ENCODE measurements around the gene CXCL9. TPM values are rescaled to one million over a fixed set of nuclear protein-coding genes. Genes with fewer than 3 reads are reported as not detected.

CXCL9 gene
- total RNA-seq, 1 donor from 2014 or later, result 1.4 TPM

GRCh38 chr4:76013540-76013939 is 6.2 kb upstream of the CXCL9 start:
- H3K27ac ChIP-seq, result no peak overlapping the region
- no peak for TF ChIP-seq CTCF (IDR thresholded peaks at IDR 0.05)
- intact Hi-C loops (cut with DNase I), result no loop called here
- ATAC-seq, result no peak
- no peaks in the 10 kb centered on the region for H3K9me3 ChIP-seq
- H3K27me3 ChIP-seq, result no peaks in the 10 kb centered on the region
- peaks cover 5% of the 10 kb centered on the region for H3K4me1 ChIP-seq
- no peak for DNase-seq
- H3K36me3 ChIP-seq, result no peaks in the 10 kb centered on the region
- no peak overlapping the region for H3K4me3 ChIP-seq

- no peak overlapping the region for H3K4me3 ChIP-seq
- DNase-seq (no peak), ATAC-seq (no peak)
- no peaks in the 10 kb centered on the region for H3K9me3 ChIP-seq
- peaks cover 5% of the 10 kb centered on the region for H3K4me1 ChIP-seq
- peak overlapping the region; percentile 74 for H3K27ac ChIP-seq
- intact Hi-C loops (cut with DNase I), result no loop called here
- no peak for TF ChIP-seq CTCF (IDR thresholded peaks at IDR 0.05)
- H3K27me3 ChIP-seq, result no peaks in the 10 kb centered on the region
- no peaks in the 10 kb centered on the region for H3K36me3 ChIP-seq
These were observed 5.1 kb upstream of the CXCL9 start for GRCh38 chr4:76012388-76012801.

- ATAC-seq (peak; percentile 58), DNase-seq (no peak)
- Histone ChIP-seq H3K27ac (peak overlapping the region; percentile 74), H3K4me1 (peaks cover 5% of the 10 kb centered on the region), H3K36me3 (no peaks in the 10 kb centered on the region), H3K4me3 (no peak overlapping the region), H3K27me3 (no peaks in the 10 kb centered on the region), H3K9me3 (no peaks in the 10 kb centered on the region)
- no peak for TF ChIP-seq CTCF (IDR thresholded peaks at IDR 0.05)
- intact Hi-C loops (cut with DNase I), result no loop called here
These were observed 4.5 kb upstream of the CXCL9 start for GRCh38 chr4:76011700-76012387.

- H3K27ac ChIP-seq, result peak overlapping the region; percentile 74
- ATAC-seq, result peak; percentile 17
- H3K4me3 ChIP-seq, result no peak overlapping the region
- H3K36me3 ChIP-seq, result no peaks in the 10 kb centered on the region
- TF ChIP-seq CTCF (IDR thresholded peaks at IDR 0.05), result no peak
- intact Hi-C loops (cut with DNase I), result no loop called here
- peak; percentile 61 for DNase-seq
- H3K9me3 ChIP-seq, result no peaks in the 10 kb centered on the region
- H3K27me3 ChIP-seq, result no peaks in the 10 kb centered on the region
- peaks cover 5% of the 10 kb centered on the region for H3K4me1 ChIP-seq
These were observed 3.8 kb upstream of the CXCL9 start for GRCh38 chr4:76011018-76011670.

GRCh38 chr4:76010576-76010975 is 3.3 kb upstream of the CXCL9 start:
- intact Hi-C loops (cut with DNase I), result no loop called here
- no peak for TF ChIP-seq CTCF (IDR thresholded peaks at IDR 0.05)
- Histone ChIP-seq H3K4me3 (no peak overlapping the region), H3K27ac (no peak overlapping the region), H3K9me3 (no peaks in the 10 kb centered on the region), H3K27me3 (no peaks in the 10 kb centered on the region), H3K36me3 (no peaks in the 10 kb centered on the region), H3K4me1 (peaks cover 5% of the 10 kb centered on the region)
- no peak for ATAC-seq
- DNase-seq, result no peak

All from upper lobe of right lung (tissue), 1 donor.